Suppressor macrophage treated with lipopolysaccharide for 1 hour (primary cell): ENCODE results near the gene ZFYVE16.
A peak's percentile ranks its signal among the peaks of the same experiment; 100 is the strongest.
"Not testable (repeated sequence)": the region's sequence is repeated elsewhere in the genome, so short reads cannot be mapped to it uniquely, and the experiment has no call there.

Experiments used
- DNase-seq, 3 donors: peaks; one replicate each; pipeline ENCODE4 v3.0.0-alpha.2; 2020 to 2022

ZFYVE16 gene

GRCh38 chr5:80491296-80491695 is 83.4 kb downstream of the ZFYVE16 start:
- no peak for DNase-seq

- no peak for DNase-seq
Observed at GRCh38 chr5:80492741-80493140, 84.9 kb downstream of the ZFYVE16 start.

GRCh38 chr5:80493443-80493842 is 85.6 kb downstream of the ZFYVE16 start:
- DNase-seq: not testable (repeated sequence)

- no peak for DNase-seq
Observed at GRCh38 chr5:80495891-80496290, 88.0 kb downstream of the ZFYVE16 start.

- peak in 1 of 3 donors; percentile 29 for DNase-seq
Observed at GRCh38 chr5:80502800-80503199, 94.9 kb downstream of the ZFYVE16 start.

- DNase-seq: peak; percentile 59 to 64 (median 63)
Observed at GRCh38 chr5:80503641-80504040, 95.8 kb downstream of the ZFYVE16 start.

- DNase-seq: no peak
Observed at GRCh38 chr5:80504833-80505232, 97.0 kb downstream of the ZFYVE16 start.

GRCh38 chr5:80507663-80508062 is 99.8 kb downstream of the ZFYVE16 start:
- DNase-seq: no peak

- DNase-seq: no peak
Observed at GRCh38 chr5:80508844-80509243, 101.0 kb downstream of the ZFYVE16 start.

GRCh38 chr5:80509362-80509761 is 101.5 kb downstream of the ZFYVE16 start:
- no peak for DNase-seq

GRCh38 chr5:80516826-80517225 is 109.0 kb downstream of the ZFYVE16 start:
- peak; percentile 44 to 54 (median 48) for DNase-seq
